ENCODE data around the gene GALNT2.

Gene GALNT2

DNA sequence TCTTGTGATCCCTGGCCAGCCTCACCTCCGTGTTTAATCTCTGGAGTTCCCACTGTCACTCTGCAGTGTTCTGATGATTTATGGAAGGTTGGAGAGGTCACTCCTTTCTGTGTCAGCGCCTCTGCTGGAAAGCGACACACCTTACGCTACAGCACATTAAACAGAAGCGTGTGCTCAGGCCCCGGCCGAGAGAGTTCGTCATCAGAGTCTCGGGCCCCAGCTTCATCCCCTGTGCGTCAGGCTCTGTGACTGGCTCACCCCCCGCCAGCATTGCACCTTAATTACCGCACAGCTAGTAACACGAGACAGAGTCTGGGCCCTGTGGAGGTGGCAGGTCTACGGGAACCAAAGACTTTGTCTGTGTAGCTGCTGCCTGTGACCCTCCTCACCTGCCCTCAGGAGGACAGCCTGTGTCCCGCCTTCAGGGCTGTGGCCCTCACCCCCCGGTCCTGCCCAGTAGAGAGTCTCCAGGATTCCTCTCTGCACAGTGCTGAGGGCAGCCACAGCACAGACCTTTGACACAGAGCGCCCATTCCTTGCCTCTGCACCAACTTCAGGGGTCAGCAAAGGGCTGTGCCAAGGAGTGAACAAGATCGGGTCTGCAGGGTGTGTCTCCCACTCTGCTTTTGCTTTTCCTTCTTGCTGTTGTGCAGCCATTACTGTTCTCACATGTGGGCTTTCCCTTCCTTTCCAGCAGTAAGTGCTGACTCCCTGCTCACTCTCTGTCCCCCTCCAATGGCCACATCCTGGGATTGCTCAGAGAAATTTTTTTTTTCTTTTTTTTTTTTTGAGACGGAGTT, 201.5 kb downstream of the GALNT2 start:
- Histone ChIP-seq H3K36me3 (ENCODE audit: control insufficient read depth in 1 of 2, insufficient read depth in 2 of 2, low read length in 2 of 2) (peaks cover 11 to 26% of the 10 kb centered on the region in 2 donors), H3K9me3 (ENCODE audit: control insufficient read depth in 1 of 2, low read length in 2 of 2) (no peaks in the 10 kb centered on the region), H3K4me3 (ENCODE audit: low read depth in 1 of 2, low read length in 2 of 2) (peak overlapping the region; percentile 36 to 40), H3K9ac (ENCODE audit: low read depth in 1 of 2, low read length in 2 of 2) (peak overlapping the region; percentile 48 to 49), H3K27me3 (ENCODE audit: control insufficient read depth in 1 of 2, insufficient read depth in 2 of 2, low read length in 2 of 2) (no peaks in the 10 kb centered on the region), H3K4me1 (ENCODE audit: control insufficient read depth in 1 of 2, insufficient read depth in 2 of 2, low read length in 2 of 2) (peaks cover 34 to 36% of the 10 kb centered on the region in 2 donors), H3K27ac (ENCODE audit: low read depth, low read length) (peak overlapping the region; percentile 81)

DNA sequence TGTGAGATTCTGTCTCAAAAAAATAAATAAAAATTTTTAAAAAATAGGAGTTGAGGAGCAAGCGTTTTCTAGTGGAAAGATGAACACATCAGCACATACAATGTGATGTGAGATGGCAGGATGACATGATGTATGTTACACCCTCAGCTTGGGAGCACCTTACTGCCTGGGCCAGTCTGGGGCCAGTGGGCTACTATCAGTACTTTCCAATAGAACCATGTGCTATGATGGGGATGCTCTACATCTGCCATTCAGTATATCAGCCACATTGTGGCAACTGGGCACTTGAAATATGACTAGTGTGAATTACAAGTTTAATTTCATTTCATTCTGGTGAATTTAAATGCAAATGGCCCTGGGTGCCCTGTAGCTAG, 203.1 kb downstream of the GALNT2 start:
- Histone ChIP-seq H3K9me3 (ENCODE audit: control insufficient read depth in 1 of 2, low read length in 2 of 2) (no peaks in the 10 kb centered on the region), H3K9ac (ENCODE audit: low read depth in 1 of 2, low read length in 2 of 2) (peak overlapping the region in 1 of 2 donors; percentile 18), H3K36me3 (ENCODE audit: control insufficient read depth in 1 of 2, insufficient read depth in 2 of 2, low read length in 2 of 2) (peaks cover 12 to 17% of the 10 kb centered on the region in 2 donors), H3K27ac (ENCODE audit: low read depth, low read length) (no peak overlapping the region), H3K4me3 (ENCODE audit: low read depth in 1 of 2, low read length in 2 of 2) (no peak overlapping the region), H3K4me1 (ENCODE audit: control insufficient read depth in 1 of 2, insufficient read depth in 2 of 2, low read length in 2 of 2) (peaks cover 34 to 36% of the 10 kb centered on the region in 2 donors), H3K27me3 (ENCODE audit: control insufficient read depth in 1 of 2, insufficient read depth in 2 of 2, low read length in 2 of 2) (no peaks in the 10 kb centered on the region)

DNA sequence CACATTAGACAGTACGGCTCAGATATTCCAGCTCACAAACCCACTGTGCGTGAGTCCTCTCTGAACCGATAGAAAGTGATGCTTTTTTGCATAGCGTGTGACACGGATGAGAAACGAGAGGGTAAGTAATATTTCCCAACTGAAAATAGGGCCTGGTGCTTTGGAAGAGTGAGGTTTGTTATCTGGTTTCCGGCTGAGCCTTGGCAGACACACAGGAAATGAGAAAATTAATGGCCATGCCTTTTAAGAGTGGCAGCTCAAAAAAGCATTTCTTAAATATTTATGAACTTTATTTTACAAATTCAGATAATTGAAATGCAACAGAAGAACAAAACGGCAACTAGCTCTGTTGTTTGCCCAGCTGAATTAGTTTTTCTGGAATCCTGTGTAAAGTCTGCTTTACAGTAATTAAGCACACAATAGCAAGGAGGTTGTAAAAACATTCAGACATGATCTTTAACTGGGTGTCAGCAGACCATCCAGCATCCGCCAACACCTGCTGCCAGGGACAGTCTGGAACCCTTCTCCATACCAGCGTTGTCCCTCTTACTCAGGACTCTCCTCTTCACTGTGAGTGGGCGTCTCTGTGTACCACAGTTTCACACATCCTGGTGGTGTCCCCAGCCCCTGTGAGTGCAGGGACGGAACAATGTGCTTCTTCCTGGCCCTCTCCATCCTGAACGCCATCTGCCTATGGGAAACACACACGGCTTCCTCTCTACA, 203.7 kb downstream of the GALNT2 start:
- H3K27me3 ChIP-seq (ENCODE audit: control insufficient read depth in 1 of 2, insufficient read depth in 2 of 2, low read length in 2 of 2): no peaks in the 10 kb centered on the region
- H3K36me3 ChIP-seq (ENCODE audit: control insufficient read depth in 1 of 2, insufficient read depth in 2 of 2, low read length in 2 of 2): peaks cover 12 to 16% of the 10 kb centered on the region in 2 donors
- H3K4me3 ChIP-seq (ENCODE audit: low read depth in 1 of 2, low read length in 2 of 2): no peak overlapping the region
- H3K9ac ChIP-seq (ENCODE audit: low read depth in 1 of 2, low read length in 2 of 2): peak overlapping the region in 1 of 2 donors; percentile 18
- no peak overlapping the region for H3K27ac ChIP-seq (ENCODE audit: low read depth, low read length)
- no peaks in the 10 kb centered on the region for H3K9me3 ChIP-seq (ENCODE audit: control insufficient read depth in 1 of 2, low read length in 2 of 2)
- H3K4me1 ChIP-seq (ENCODE audit: control insufficient read depth in 1 of 2, insufficient read depth in 2 of 2, low read length in 2 of 2): peaks cover 34 to 36% of the 10 kb centered on the region in 2 donors

DNA sequence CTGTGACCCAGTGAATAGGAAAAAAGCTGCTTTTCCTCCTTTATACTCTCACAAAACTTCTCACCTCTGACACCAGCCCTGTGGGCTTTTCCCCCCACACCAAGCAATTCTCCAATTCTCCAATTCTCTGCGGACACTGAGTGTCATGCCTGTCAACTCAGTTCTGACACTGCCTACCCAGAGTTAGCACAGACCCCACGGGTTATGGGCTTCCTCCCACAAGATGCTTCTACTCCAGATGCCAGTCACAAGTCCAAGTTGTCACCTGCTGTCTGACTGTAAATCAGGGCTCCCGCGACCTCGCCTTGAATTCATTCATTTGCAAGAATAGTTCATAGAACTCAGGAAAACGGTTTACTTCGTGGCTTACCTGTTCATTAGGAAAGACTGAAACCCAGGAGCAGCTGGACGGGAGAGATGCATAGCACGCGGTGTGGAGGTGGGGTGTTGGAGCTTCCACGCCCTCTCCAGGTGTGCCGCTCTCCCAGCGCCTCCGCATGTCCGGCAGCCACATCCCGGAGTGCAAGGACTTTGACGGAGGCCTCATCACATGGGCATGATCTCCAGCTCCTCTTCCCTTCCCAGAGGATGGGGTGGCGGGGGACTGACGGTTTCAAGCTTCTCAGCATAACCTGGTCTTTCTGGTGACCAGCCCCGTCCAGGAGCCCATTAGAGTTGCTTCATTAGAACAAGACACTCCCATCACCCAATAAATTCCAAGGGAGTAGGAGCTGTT, 204.4 kb downstream of the GALNT2 start:
- H3K27ac ChIP-seq (ENCODE audit: low read depth, low read length): no peak overlapping the region
- no peak overlapping the region for H3K9ac ChIP-seq (ENCODE audit: low read depth in 1 of 2, low read length in 2 of 2)
- H3K4me1 ChIP-seq (ENCODE audit: control insufficient read depth in 1 of 2, insufficient read depth in 2 of 2, low read length in 2 of 2): peaks cover 32 to 36% of the 10 kb centered on the region in 2 donors
- H3K27me3 ChIP-seq (ENCODE audit: control insufficient read depth in 1 of 2, insufficient read depth in 2 of 2, low read length in 2 of 2): no peaks in the 10 kb centered on the region
- H3K9me3 ChIP-seq (ENCODE audit: control insufficient read depth in 1 of 2, low read length in 2 of 2): no peaks in the 10 kb centered on the region
- no peak overlapping the region for H3K4me3 ChIP-seq (ENCODE audit: low read depth in 1 of 2, low read length in 2 of 2)
- H3K36me3 ChIP-seq (ENCODE audit: control insufficient read depth in 1 of 2, insufficient read depth in 2 of 2, low read length in 2 of 2): peaks cover 15 to 18% of the 10 kb centered on the region in 2 donors

DNA sequence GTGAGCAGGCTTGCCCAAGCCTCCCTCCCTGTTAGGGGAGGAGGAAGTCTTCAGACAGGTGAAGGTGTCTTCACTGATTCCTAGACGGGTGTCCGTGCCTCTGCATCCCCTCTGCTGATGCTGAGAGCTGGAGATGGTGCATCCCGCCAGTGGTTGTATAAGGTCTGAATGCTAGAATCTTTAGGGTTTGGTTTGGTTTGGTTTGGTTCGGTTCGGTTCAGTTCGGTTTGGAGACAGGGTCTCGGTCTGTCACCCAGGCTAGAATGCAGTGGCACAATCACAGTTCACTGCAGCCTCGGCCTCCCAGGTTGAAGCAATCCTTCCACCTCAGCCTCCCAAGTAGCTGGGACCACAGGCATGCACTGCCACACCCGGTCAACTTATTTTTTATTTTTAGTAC, 205.5 kb downstream of the GALNT2 start:
- H3K4me3 ChIP-seq (ENCODE audit: low read depth in 1 of 2, low read length in 2 of 2): no peak overlapping the region
- peaks cover 21 to 34% of the 10 kb centered on the region in 2 donors for H3K4me1 ChIP-seq (ENCODE audit: control insufficient read depth in 1 of 2, insufficient read depth in 2 of 2, low read length in 2 of 2)
- H3K27me3 ChIP-seq (ENCODE audit: control insufficient read depth in 1 of 2, insufficient read depth in 2 of 2, low read length in 2 of 2): no peaks in the 10 kb centered on the region
- H3K27ac ChIP-seq (ENCODE audit: low read depth, low read length): no peak overlapping the region
- no peaks in the 10 kb centered on the region for H3K9me3 ChIP-seq (ENCODE audit: control insufficient read depth in 1 of 2, low read length in 2 of 2)
- H3K36me3 ChIP-seq (ENCODE audit: control insufficient read depth in 1 of 2, insufficient read depth in 2 of 2, low read length in 2 of 2): peaks cover 18 to 21% of the 10 kb centered on the region in 2 donors
- H3K9ac ChIP-seq (ENCODE audit: low read depth in 1 of 2, low read length in 2 of 2): no peak overlapping the region

DNA sequence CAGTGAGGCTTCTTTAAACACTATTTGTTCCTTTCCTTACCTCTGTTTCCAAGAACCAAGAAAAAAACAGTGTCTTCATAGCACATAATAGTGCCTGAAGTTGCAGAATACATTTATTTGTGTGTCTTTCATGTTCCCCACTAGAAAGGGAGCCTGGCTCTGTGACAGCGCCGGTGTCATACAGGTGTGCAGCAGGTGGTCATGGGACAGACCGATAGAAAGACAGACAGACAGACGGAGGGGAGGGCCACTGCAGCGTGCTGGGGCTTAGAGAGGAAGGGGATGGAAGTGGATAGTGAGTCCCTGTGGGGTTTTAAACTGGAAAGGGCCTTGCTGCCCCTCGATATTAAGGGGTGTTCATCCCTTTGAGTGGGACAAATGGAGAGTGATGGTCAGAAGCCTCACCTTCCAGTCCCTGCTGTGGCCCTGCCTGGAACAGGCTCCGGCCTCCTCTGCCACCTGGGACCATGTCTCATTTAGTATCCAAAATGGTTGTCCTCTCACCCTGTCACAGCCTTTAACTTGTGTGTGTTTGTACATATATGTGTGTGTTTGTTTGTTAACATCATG, 206.2 kb downstream of the GALNT2 start:
- no peak overlapping the region for H3K27ac ChIP-seq (ENCODE audit: low read depth, low read length)
- no peak overlapping the region for H3K9ac ChIP-seq (ENCODE audit: low read depth in 1 of 2, low read length in 2 of 2)
- no peaks in the 10 kb centered on the region for H3K9me3 ChIP-seq (ENCODE audit: control insufficient read depth in 1 of 2, low read length in 2 of 2)
- no peaks in the 10 kb centered on the region for H3K27me3 ChIP-seq (ENCODE audit: control insufficient read depth in 1 of 2, insufficient read depth in 2 of 2, low read length in 2 of 2)
- peaks cover 15 to 28% of the 10 kb centered on the region in 2 donors for H3K4me1 ChIP-seq (ENCODE audit: control insufficient read depth in 1 of 2, insufficient read depth in 2 of 2, low read length in 2 of 2)
- peaks cover 18 to 21% of the 10 kb centered on the region in 2 donors for H3K36me3 ChIP-seq (ENCODE audit: control insufficient read depth in 1 of 2, insufficient read depth in 2 of 2, low read length in 2 of 2)
- no peak overlapping the region for H3K4me3 ChIP-seq (ENCODE audit: low read depth in 1 of 2, low read length in 2 of 2)

DNA sequence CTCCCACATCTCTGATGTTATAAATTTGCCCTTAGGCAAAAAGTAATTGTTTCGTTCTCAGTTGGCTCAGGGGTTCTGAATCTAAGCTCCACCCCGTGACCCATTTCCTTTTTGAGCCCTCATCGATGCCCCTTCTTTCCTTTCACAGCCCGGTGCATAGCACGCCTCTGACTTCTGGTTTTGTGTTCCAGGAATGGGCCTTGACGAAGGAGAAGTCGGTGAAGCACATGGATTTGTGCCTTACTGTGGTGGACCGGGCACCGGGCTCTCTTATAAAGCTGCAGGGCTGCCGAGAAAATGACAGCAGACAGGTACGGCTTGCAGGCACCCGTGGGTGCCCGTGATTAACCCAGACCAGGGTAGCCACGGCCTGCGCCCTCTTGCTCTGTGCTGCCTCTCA, 207.2 kb downstream of the GALNT2 start:
- no peaks in the 10 kb centered on the region for H3K9me3 ChIP-seq (ENCODE audit: control insufficient read depth in 1 of 2, low read length in 2 of 2)
- no peak overlapping the region for H3K4me3 ChIP-seq (ENCODE audit: low read depth in 1 of 2, low read length in 2 of 2)
- peaks cover 18 to 26% of the 10 kb centered on the region in 2 donors for H3K36me3 ChIP-seq (ENCODE audit: control insufficient read depth in 1 of 2, insufficient read depth in 2 of 2, low read length in 2 of 2)
- H3K27me3 ChIP-seq (ENCODE audit: control insufficient read depth in 1 of 2, insufficient read depth in 2 of 2, low read length in 2 of 2): no peaks in the 10 kb centered on the region
- no peak overlapping the region for H3K27ac ChIP-seq (ENCODE audit: low read depth, low read length)
- H3K4me1 ChIP-seq (ENCODE audit: control insufficient read depth in 1 of 2, insufficient read depth in 2 of 2, low read length in 2 of 2): peaks cover 10 to 21% of the 10 kb centered on the region in 2 donors
- H3K9ac ChIP-seq (ENCODE audit: low read depth in 1 of 2, low read length in 2 of 2): no peak overlapping the region

DNA sequence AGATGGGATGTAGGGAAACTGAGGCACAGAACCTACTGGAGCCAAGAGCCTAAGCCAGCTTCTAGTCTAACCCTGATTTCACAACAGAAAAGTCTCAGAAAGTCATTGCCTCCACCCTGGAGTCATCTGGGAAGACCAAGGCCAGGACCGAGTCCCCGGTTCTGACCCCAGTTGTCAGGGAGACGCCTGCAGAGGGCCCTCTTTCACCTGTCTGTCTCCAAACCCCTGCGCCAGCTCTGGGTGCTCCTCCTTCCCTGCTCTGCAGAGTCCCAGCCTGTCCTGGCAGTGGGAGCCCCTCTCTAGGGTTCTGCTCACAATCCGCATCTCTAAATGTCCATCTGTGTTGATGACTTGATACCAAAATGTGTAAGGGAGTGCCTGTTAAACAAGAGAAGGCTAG, 209.4 kb downstream of the GALNT2 start:
- Histone ChIP-seq H3K9me3 (ENCODE audit: control insufficient read depth in 1 of 2, low read length in 2 of 2) (no peaks in the 10 kb centered on the region), H3K27me3 (ENCODE audit: control insufficient read depth in 1 of 2, insufficient read depth in 2 of 2, low read length in 2 of 2) (no peaks in the 10 kb centered on the region), H3K4me3 (ENCODE audit: low read depth in 1 of 2, low read length in 2 of 2) (no peak overlapping the region), H3K36me3 (ENCODE audit: control insufficient read depth in 1 of 2, insufficient read depth in 2 of 2, low read length in 2 of 2) (peaks cover 31 to 36% of the 10 kb centered on the region in 2 donors), H3K9ac (ENCODE audit: low read depth in 1 of 2, low read length in 2 of 2) (no peak overlapping the region), H3K4me1 (ENCODE audit: control insufficient read depth in 1 of 2, insufficient read depth in 2 of 2, low read length in 2 of 2) (peaks cover 11 to 16% of the 10 kb centered on the region in 2 donors), H3K27ac (ENCODE audit: low read depth, low read length) (no peak overlapping the region)

DNA sequence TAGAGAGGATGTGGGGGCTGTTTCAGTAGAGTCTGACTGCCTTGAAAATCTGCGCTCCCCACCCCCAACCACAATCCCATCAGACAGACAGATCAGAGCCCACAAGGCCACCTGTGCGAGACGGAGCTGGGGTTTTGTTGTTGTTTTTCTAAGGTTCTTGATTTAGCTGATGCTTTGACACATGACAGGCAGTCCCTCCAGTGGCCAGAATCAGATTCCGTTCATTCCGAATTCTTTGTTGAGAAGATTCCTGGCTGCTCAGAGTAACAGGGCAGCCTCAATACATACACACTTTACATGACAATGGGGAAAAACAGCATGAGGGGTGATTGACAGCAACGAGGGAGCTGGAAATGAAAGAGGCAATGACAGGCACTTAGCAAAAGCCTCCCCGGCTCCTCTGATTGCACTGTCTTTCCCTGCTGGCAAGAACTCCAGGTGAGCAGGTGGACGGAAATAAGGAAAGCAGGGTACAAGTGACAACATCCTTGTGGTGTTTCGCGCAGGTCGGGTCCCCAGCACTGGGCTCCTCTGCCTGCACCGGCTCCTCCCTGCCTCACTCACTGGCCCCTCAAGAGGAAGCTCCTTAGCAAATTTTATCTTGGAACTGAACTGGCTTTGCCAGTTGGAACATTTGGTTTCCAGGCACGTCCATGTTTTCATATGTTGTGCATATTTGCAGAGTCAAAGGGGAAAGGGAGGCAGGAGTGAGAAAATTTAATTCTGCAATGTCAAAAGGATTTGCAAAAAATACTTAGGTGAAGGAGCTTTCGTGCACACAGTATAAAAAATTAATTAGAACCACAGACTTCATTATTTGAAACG, 210.4 kb downstream of the GALNT2 start:
- H3K36me3 ChIP-seq (ENCODE audit: control insufficient read depth in 1 of 2, insufficient read depth in 2 of 2, low read length in 2 of 2): peaks cover 31 to 36% of the 10 kb centered on the region in 2 donors
- H3K4me1 ChIP-seq (ENCODE audit: control insufficient read depth in 1 of 2, insufficient read depth in 2 of 2, low read length in 2 of 2): peaks cover 16 to 24% of the 10 kb centered on the region in 2 donors
- no peak overlapping the region for H3K27ac ChIP-seq (ENCODE audit: low read depth, low read length)

More for the DNA sequence above, 210.4 kb downstream of the GALNT2 start:
- Histone ChIP-seq H3K27me3 (ENCODE audit: control insufficient read depth in 1 of 2, insufficient read depth in 2 of 2, low read length in 2 of 2) (no peaks in the 10 kb centered on the region), H3K9me3 (ENCODE audit: control insufficient read depth in 1 of 2, low read length in 2 of 2) (no peaks in the 10 kb centered on the region), H3K9ac (ENCODE audit: low read depth in 1 of 2, low read length in 2 of 2) (no peak overlapping the region), H3K4me3 (ENCODE audit: low read depth in 1 of 2, low read length in 2 of 2) (no peak overlapping the region)
